GM13977 (cell line): ENCODE results near the gene BCL11B.

Experiments
- DNase-seq: peaks from one replicate; pipeline ENCODE4 v3.0.0; 2012; ENCODE audit warnings: low spot score
- CTCF ChIP-seq: IDR thresholded peaks from 2 replicates; pipeline ENCODE4 v1.5.1; 2012; ENCODE audit warnings: mild to moderate bottlenecking, control low read depth; ENCODE audit not compliant: insufficient read depth; ENCODE audit errors: extremely low read depth, missing control alignments
- in situ Hi-C: fragments of 300-500 bp; cut with MboI; formaldehyde crosslinking; loops from one replicate; pipeline ENCODE4 v1.12.0; 2022; ENCODE audit warnings: low sequenced_read_pairs, low pct_unique_long_range_greater_than_20kb, mixed read lengths, inconsistent platforms; ENCODE audit not compliant: unreplicated experiment

The BCL11B gene

GRCh38 chr14:99273766-99274345 lies 1.9 kb upstream of the BCL11B start:
- TF ChIP-seq CTCF: no peak
- peak; percentile 43 for DNase-seq
- in situ Hi-C loops: no loop called here

- no peak for TF ChIP-seq CTCF
- in situ Hi-C loops: no loop called here
- DNase-seq: peak; percentile 45
Observed at GRCh38 chr14:99272899-99273765, 1.1 kb upstream of the BCL11B start.

GRCh38 chr14:99272632-99272898 lies 568 bp upstream of the BCL11B start:
- in situ Hi-C loops: no loop called here
- DNase-seq: no peak
- no peak for TF ChIP-seq CTCF

- in situ Hi-C loops: no loop called here
- no peak for DNase-seq
- no peak for TF ChIP-seq CTCF
Observed at GRCh38 chr14:99271221-99271941, 616 bp downstream of the BCL11B start.

- in situ Hi-C loops: no loop called here
- TF ChIP-seq CTCF: no peak
- DNase-seq: no peak
Observed at GRCh38 chr14:99270458-99271220, 1.4 kb downstream of the BCL11B start.
